GM19238 (cell line): Measurements from ENCODE around the gene RSPO4.

Source experiments
- DNase-seq: peaks from one replicate; pipeline ENCODE4 v3.0.0; 2011; ENCODE audit warnings: low spot score; ENCODE audit not compliant: insufficient read length

The RSPO4 gene

DNA sequence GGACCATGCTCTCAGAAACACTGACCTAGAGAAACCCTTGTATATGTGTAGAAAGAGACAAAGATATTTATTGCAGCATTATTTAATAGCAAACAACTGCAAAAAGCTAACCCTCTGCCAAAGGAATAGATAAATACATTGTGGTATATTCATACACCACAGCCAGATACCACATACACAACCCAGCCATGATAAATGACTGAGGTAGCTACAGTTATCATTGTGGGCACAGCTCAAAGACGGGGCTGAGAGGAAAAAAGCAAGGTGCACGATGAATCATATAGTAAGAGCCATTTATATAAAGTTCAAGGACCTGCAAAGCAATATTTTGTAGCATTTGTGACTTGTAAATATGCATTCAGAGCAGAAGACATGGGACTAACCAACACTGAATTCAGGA is 30.8 kb downstream of the RSPO4 start:
- no peak for DNase-seq

DNA sequence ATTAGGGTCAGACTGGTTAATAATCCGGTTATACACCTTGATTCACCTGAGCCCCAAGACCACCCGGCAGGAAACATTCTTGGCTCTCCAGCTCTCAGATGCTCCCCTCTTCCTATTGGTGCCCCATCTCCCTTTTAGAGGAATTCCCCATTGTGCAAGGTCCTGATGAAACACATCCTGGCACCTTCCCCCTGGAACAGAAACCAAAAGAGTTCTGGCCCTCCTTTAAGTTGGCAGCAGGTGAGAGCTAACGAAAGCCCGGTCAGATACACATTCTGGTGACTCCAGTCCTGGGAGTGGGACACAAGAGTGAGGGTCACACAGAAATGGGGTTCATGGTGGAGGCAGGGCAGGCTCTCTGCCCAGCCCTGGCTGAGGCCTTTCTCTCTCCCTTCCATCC is 32.2 kb downstream of the RSPO4 start:
- no peak for DNase-seq

DNA sequence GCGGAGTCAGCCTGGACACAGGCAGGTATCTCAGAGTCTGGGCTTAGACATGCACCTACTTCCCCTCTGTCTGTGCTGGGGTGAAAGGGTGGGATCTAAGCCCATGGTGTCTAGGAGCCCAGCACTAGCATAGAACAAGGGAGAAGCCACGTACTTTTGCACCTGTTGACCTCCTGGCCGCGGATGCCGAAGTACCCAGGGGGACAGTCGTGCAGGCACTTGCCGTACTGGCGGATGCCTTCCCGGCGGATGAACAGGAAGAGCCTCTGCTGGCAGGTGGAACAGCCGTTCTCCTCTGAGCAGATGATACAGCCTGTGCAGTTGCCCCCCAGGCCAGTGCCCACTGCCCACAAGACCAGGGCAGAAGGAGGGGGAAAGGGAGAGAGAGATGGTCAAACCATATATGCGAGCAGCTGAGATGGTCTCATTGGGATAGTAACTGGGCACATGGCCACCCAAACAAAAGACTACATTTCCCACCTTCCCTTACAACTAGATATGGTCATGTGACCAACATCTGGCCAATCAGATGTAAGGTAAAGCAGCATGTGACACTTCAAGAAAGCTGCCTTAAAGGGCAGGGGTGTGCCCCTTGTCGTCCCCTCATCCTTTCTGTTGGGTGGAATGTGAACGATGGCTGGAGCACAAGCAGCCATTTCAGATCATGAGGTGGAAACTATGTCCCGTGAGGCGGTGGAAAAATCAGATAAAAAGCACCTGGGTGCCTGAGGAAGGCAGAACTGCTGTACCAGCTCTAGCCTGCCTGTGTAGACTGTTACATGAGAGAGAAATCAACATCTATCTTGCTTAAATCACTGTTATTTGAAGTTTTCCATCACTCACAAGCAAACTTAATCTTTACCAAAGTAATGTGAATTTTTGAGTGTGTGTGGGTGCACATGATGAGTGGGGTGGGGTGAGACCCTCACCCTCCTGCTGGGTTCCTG is 34.0 kb downstream of the RSPO4 start:
- DNase-seq, result no peak

DNA sequence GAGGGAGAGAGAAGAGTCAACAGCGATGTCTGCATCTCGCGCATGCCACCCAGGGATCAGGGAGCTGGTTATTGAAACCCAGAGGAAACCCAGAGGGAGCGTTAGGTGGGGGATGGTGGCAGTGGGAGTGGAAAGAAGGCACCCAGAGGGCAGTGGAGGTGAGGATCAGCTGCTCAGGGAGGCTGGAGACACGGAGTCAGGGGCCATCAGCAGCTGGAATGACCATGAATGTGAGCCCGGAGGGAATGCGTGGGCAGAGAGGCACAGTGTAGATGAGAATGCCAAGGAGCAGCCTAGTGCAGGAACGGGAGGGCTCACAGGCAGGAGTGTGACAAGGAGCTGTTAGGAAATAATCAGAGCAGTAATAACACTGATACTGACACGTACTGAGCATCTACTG is 36.2 kb downstream of the RSPO4 start:
- no peak for DNase-seq

DNA sequence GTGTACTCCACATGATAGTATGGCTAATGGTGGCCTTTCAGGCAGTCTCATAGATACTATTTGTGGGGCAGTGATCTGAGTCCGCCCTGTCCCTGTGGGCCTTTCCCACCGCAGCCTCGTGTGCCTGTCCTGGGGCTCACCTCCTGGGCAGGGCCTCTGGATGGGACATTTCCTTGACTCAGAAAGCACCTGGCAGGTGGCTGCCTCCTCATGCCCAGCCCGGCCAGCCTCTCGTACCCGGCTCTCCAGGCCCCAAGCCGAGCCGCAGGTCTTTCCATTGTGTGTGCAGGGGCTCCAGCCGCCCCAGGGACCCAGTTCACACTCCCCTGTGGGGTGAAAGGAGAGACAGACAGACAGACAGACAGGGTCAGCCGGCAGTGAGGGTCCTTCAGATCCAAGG is 38.3 kb downstream of the RSPO4 start:
- no peak for DNase-seq

DNA sequence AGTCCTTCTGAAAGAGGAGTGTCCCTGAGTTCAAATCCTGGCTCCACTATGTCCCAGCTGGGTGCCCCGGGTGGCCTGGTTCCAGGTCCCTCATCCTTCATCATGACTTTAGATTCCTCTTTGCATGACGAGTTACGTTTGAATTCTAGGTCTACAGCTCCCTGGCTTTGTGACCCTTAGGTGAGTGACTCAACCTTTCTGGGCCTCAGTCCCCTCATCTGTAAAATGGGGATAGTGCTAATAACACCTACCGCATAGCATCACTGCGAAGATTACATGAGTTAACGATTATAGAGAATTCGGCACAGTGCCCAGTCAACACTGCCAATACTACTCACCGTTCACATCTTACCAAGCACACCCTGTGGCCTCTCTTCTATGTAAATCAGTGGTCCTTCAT is 39.4 kb downstream of the RSPO4 start:
- DNase-seq, result no peak

DNA sequence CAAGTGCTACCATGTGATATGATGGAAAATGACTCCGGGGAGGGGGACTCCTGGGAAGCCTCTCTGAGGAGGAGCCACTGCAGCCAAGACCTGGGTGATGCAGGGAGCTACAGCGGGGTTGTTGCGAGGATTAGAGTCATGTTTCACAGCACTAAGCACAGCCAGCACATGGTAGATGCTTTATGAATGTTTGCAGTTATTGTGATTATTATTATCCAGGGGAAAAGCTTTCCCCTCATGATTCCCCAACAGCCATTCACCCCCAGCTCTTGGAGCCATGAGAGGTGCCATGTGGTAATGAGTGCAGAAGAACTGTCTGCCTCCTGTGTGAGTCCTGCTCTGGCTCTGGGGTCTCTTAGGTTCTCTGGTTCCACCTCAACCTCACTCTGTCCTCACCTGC is 39.9 kb downstream of the RSPO4 start:
- no peak for DNase-seq

DNA sequence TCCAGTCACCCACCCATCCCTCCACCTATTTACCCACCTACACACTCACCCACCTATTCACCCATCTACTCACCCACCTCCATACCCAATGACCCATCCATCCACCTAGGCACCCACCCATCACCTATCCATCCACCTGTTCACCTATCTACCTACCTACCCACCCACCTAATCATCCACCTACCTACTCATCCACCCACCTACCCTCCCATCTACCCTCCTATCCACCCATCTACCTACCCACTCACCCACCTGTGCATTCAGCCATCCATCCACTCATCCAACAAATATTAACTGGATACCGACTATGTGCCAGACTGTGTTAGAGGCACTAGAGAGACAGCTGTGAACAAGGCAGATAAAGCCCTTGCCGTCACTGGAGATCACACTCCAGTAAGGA is 40.3 kb downstream of the RSPO4 start:
- no peak for DNase-seq

DNA sequence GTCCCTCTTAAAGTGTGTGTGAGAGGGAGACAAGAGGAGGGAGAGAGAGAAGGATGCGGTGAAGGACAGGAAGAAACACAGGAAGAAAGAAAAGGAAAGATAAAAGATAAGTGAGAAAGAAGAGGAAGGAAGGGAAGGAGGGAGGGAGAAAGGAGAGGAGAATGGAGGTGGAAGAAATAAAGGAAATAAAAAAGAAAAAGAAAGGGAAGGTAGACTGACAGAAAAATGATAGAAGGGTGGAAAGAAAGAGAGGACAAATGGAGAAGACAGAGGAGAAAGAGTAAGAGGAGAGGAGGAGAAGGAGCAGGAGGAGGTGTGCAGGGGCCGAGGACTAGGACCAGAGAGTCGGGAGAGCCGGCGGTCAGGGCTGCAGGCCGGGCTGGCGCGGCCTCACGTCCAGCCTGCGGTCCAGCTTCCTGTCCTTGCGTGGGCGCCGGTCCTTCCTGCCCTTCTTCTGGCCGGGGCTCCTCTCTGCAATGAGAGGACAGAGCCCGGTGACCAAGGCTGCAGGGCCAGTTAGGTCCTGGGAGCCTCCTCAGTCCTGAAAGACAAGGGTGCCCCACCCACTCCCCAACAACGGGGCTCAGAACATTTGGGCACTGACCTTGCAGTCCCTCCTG is 42.0 kb downstream of the RSPO4 start:
- no peak for DNase-seq

DNA sequence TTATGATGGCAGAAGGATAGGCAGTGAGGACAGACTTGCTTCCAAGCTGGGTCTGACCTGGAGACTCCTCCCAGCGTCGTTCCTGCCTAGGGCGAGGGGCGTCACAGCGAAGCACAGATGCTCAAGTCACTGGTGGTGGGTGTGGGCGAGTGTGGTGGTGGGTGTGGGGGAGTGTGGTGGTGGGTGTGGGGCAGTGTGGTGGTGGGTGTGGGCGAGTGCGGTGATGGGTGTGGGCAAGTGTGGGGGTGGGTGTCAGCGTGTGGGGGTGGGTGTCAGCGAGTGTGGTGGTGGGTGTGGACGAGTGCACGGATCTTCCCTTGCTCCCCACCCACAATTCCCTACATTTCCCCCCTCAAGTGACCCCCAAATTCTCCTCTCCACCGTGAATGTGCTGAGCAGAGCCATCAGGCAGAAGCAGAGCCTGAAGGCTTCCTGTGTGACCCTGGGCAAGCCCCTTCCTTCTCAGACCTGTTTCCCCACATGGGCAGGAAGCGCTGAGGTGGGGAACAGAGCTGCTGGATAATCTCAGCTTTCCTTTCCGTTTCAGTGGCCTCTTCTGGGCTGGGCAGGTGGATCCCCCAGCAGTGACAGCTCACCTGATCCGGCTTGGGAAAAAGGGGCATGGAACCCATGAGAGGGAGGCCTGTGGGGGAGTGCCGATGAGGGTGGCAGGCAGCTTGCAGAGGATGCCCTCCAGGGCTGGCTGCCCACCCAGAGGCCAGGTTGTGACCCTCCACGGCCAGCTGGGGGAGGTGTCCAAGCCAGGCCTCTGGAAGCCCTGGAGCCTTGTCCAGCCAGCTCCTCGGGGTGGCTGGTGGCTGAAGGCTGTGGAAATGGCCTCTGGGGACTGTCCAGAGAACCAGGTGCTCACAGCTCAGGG is 42.9 kb downstream of the RSPO4 start:
- no peak for DNase-seq

DNA sequence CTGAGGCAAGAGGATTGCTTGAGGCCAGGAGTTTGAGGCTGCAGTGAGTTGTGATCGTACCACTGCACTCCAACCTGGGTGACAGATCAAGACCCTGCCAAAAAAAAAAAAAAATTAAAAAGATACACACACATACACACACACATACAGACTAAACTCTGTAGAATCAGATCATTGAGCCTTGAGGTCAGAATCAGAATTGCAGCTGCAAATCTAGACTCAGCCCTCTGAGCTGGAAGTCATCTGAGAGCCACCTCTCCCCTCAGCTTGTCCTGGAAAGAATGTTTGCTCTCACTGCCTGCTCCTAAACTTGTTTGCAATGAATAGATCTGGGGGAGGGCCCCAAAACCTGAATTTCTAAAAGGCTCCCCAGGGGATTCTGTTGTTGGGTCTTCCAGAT is 44.6 kb downstream of the RSPO4 start:
- DNase-seq, result no peak

DNA sequence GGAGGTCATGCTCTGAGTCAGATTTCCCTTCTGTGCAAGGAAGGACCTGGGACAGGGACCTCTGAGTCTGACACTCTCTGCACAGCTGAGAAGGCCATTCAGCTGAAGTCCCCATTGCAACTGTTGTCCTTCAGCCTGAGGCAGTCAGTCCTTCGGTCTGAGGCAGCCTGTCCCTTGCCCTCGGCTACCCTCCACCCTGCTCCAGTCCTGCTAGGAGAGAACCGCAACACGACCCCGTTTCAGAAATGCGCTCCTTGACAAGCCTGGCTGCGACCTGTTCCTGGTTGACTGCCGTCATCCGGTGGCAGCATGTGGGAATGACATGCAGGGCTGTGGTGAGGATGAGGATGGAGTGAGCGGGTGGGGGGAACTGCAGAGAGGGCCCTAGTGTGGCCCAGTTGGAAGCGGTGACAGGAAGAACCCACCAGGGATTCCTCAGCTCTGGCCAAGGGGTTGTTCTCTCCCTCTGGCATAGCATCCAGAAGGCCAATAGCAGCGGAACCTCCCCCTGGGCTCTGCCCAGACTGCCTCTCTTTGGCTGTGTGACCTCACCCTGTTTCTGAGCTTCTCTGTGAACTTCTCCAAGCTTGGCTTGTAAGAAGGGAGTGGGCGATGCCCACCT is 45.7 kb downstream of the RSPO4 start:
- DNase-seq, result peak; percentile 76

DNA sequence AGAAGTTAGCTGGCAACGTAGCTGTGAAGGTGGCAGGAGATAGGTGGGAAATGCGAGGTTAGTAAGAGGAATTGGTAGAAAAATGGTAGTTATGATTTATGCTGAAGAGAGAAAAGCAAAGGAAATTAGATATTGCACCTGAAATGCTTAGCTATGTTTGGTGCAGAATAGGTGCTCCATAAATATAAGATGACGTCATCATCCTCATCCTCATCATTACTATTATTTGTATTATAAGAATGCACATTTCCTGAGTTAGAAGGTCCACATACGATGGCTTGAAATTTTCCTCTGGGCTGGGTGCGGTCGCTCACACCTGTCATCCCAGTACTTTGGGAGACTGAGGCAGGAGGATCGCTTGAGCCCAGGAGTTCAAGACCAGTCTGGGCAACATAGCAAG is 46.5 kb downstream of the RSPO4 start:
- no peak for DNase-seq

DNA sequence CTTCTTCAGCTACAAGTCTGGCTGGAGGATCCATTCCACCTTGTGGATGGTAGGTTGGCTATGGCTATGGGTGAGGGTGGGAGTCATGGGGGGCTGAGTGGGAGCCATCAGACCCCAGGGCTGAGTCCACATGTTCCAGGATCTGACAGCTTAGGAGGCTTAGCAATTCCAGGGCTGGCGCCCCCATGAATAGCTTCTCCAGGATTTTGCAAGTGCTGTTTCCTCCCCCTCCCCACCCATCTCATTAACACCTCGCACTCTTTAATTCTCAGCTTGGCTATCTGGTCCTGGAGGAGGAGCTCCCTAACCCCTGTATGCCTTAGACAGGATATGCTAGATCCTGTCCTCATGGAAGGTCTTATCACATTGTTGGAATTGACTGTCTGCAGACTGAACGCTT is 47.0 kb downstream of the RSPO4 start:
- no peak for DNase-seq

DNA sequence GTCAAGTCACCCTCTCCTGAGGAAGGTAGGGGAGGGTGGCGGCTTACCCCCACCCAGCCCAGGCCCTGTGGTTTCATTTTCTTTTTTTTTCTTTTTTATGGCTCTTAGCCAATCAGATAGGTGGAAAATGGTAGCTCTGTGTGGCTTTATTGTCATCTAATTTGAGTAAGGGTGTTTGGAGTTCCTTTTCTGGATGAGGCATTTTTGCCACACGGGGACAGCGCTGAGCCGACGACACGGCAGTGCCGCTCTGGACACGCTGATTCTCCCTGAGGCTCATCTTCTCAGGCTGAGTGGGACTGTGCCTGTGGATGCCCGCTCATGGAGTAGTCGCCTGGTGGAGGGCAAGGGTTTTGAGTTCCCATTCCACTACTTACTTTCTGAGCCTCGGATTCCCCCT is 48.4 kb downstream of the RSPO4 start:
- no peak for DNase-seq

DNA sequence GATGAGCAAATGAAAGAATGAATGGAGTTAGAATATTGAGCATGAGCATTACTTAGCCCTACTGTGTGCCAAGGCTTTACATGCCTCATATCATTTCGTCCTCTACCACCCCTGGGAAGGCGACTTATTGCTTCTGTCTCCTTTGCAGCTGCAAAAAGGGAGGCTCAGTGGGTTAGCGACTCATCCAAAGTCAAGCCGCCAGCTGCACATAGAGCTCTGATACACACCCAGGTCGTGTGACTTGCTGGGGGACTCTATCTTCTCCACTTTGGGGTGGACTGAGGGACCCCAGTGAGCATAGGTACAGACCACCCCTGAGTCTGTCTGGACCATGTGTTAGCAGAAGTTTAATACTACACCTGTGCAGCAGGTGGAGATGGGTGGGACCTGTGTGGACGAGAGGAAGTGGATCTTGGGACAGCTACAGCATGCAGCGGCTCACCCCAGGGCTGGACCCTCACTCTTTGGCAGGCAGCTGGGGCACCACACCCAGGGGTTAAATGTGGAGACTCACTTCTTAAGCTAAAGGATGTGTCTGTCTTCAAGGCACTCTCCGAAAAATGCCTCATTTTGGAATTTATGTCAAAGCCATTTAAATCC is 49.8 kb downstream of the RSPO4 start:
- DNase-seq, result no peak

DNA sequence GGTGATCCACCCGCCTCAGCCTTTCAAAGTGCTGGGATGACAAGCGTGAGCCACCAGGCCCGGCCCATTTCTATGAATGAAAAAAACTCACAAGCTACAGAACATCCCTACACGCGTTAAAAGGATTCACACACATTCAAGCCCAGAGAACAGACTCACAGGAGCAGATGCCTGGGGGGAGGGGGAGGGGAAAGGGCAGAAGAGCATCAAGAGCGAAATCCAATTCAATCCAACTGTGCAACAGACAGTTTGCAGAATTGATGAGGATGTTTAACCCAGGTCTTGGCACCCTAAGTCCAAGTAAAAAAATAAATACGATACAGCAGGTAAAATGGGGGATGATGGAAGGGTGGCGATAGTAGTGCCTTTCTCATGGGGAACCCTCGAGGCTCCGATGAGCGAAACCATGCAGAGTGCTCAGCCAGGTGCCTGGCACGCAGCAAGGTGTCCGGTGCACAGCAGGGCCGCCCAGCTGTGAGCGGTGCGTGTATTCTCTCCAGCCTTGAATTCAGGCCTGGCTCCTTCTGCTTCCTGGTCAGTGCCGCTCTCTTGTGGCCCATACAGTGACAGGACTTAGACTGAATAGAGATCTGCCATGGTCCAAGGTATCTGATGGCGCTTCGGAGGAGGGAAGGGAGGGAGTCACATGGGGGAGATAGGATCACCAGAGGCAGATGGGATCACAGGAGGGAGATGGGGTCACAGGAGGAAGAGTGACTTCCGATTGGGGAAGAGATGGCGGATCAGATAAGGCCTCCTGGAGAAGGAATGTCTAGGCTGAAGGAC is 50.5 kb downstream of the RSPO4 start:
- DNase-seq, result no peak

DNA sequence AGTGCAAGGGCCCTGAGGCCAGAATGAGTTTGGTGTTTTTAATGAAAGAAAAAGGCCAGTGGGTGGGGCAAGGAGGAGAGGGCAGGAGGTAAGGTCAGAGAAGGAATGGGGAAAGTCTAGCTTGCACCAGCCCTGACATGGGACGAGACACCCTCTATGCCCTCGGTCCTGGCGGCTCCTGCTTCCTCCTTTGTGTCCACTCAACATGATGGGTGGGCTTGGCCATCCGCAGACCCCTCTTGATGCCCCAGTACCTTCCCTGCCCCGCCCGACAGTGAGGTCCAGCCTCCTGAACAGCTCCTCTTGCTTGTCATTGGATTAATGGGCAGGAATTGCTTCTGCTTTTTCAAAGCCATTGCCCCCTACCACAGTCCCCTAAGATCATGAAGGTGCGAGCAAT is 52.4 kb downstream of the RSPO4 start:
- DNase-seq, result no peak

DNA sequence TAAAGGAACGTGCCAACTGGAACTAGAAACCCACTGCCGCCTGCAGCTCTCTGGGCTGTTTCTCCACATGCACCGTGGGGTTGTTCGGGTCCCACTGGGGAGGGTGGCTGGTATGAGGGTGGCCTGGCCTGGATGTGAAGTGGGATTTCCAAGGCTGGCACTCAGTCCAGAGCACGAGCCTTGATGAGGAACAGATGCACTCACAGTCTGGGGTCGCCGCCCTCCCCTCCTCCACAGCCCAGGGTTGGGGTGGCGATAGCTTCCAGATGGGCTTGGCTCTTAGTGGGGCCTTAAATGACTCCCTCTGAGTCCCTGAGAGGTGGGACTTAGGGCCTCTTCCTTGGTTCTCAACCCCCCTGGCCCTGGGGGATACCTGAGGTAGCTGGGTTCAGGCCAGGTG is 55.3 kb downstream of the RSPO4 start:
- no peak for DNase-seq

DNA sequence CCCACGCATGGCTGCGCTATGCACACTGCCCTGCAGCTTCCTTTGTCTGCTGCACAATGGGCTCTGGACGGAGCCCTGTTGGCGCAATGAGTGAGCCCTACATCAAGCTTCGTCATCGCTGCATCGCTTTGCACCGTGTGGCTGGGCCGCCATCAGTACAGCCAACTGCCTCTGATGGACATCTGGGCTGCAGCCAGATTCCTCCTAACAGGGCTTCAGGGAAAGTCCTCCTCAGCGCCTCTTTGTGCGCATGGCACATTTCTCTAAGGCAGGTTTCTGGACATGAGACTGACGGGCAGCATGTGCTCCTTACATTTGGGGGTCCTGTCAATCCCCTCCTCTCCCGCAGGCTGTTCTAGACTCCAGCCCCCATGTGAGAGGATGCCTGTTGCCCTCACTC is 56.3 kb downstream of the RSPO4 start:
- DNase-seq, result no peak
